ENCODE data around the gene URAD. TPM values are rescaled to one million over a fixed set of nuclear protein-coding genes. Genes with fewer than 3 reads are reported as not detected.
A peak's percentile ranks its signal among the peaks of the same experiment; 100 is the strongest.

Gene URAD
- total RNA-seq, 1 donor from 2014 or later = 0.26 TPM

DNA sequence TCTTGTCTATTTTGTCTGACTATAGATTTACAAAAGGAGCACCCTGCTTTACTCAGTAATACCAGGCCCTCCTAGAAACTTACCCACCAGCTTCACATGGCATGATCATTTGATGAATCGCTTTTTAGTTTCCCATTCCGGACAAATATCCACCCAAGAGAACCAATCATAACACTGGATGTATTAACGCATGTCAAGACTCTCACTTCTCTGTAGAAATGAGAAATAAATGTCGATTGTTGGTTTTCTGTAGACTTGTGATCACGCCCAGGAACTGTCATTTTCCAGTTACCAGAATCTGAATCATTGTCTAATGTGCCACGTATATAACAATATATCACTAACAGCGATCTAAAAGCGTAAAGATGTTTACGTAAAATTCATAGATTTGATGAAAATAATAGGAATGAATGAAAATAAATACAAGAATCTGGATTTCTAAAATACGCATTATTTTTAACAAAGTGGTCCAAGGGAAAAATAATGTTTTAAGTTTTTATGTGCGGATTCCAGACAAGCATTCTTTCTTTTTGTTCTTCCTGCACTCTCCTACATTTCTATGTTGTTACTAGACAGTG lies 33.4 kb downstream of the URAD start:
- DNase-seq (ENCODE audit: low read depth, low spot score) = no peak
- H3K4me3 Mint-ChIP-seq = peak overlapping the region; percentile 23
- peaks cover 95% of the 10 kb centered on the region for H3K27me3 Mint-ChIP-seq (ENCODE audit: low read depth)
- H3K4me1 Mint-ChIP-seq = peaks cover 2% of the 10 kb centered on the region
- no peaks in the 10 kb centered on the region for H3K36me3 Mint-ChIP-seq (ENCODE audit: low read depth)
- H3K9me3 Mint-ChIP-seq = peaks cover under 1% of the 10 kb centered on the region
- H3K27ac Mint-ChIP-seq (ENCODE audit: unreplicated experiment) = no peak overlapping the region
- TF ChIP-seq, protein P1, sequence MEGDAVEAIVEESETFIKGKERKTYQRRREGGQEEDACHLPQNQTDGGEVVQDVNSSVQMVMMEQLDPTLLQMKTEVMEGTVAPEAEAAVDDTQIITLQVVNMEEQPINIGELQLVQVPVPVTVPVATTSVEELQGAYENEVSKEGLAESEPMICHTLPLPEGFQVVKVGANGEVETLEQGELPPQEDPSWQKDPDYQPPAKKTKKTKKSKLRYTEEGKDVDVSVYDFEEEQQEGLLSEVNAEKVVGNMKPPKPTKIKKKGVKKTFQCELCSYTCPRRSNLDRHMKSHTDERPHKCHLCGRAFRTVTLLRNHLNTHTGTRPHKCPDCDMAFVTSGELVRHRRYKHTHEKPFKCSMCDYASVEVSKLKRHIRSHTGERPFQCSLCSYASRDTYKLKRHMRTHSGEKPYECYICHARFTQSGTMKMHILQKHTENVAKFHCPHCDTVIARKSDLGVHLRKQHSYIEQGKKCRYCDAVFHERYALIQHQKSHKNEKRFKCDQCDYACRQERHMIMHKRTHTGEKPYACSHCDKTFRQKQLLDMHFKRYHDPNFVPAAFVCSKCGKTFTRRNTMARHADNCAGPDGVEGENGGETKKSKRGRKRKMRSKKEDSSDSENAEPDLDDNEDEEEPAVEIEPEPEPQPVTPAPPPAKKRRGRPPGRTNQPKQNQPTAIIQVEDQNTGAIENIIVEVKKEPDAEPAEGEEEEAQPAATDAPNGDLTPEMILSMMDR (conservative IDR thresholded peaks at IDR 0.05) = no peak

DNA sequence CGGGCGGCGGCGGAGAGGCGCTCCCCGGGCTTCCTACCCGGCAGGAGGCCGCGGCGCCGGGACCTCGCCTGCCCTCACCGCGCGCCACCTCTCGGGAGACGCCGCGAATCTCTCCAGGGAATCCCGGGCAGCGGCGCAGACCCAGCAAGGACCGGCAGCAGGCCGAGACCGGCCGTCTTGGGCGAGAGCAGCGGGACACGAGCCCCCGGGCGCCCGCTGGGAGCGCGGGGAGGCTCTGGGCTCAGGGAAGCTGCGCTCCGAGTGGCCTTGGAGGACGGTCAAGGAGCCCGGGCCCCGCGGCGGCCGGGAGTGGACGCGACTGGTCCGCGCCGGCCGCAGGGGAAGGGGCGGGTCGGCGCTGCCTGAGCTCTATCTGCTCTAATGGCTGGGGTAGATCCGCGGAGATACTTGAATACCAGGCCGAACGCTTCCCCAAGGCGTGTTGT lies 34.1 kb downstream of the URAD start:
- peaks cover 95% of the 10 kb centered on the region for H3K27me3 Mint-ChIP-seq (ENCODE audit: low read depth)
- TF ChIP-seq, protein P1 (conservative IDR thresholded peaks at IDR 0.05) = no peak
- no peak overlapping the region for H3K4me3 Mint-ChIP-seq
- H3K36me3 Mint-ChIP-seq (ENCODE audit: low read depth) = no peaks in the 10 kb centered on the region
- no peak for DNase-seq (ENCODE audit: low read depth, low spot score)
- no peak overlapping the region for H3K27ac Mint-ChIP-seq (ENCODE audit: unreplicated experiment)
- H3K9me3 Mint-ChIP-seq = peaks cover 3% of the 10 kb centered on the region
- no peaks in the 10 kb centered on the region for H3K4me1 Mint-ChIP-seq

DNA sequence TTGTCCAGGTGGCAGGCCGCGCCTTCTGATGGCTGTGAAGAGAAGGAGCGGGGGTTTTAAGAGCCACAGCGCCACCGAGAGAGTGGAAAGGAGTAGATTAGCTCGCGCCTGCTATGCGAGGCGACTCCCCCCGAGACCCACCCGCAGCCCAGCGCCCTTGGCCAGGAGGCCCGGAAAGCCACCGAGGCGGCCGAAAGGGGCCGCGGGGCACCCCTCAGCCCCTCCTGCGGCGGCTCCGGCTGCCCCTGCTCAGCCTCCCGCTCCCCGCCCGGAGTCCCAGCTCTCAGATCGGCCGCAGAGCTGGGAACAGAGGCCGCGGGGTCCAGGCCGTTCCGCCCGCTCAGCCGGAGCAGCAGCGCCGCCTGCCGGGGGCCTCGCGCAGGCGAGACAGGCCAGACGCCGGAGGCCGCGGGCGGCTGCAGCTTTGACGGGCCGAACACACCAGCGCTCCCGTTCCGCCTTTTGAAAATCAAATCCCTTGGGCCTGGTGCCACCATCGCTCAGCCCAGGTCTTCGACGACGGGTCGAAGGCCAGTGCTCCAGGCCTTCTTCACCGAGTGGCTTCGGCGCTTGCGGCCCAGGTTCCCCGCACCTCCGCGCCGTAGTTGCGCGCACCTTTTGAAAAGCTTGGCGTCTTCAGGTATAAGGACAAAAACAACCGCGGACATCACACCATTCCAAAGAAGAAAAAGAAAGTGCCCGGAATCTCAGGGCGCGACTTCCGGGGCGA lies 34.7 kb downstream of the URAD start:
- H3K27me3 Mint-ChIP-seq (ENCODE audit: low read depth) = peaks cover 95% of the 10 kb centered on the region
- peak overlapping the region; percentile 81 for H3K4me3 Mint-ChIP-seq
- TF ChIP-seq, protein P1 (conservative IDR thresholded peaks at IDR 0.05) = peak; percentile 94
- H3K9me3 Mint-ChIP-seq = peaks cover 3% of the 10 kb centered on the region
- DNase-seq (ENCODE audit: low read depth, low spot score) = peak; percentile 86
- H3K36me3 Mint-ChIP-seq (ENCODE audit: low read depth) = no peaks in the 10 kb centered on the region
- H3K4me1 Mint-ChIP-seq = no peaks in the 10 kb centered on the region
- H3K27ac Mint-ChIP-seq (ENCODE audit: unreplicated experiment) = no peak overlapping the region

DNA sequence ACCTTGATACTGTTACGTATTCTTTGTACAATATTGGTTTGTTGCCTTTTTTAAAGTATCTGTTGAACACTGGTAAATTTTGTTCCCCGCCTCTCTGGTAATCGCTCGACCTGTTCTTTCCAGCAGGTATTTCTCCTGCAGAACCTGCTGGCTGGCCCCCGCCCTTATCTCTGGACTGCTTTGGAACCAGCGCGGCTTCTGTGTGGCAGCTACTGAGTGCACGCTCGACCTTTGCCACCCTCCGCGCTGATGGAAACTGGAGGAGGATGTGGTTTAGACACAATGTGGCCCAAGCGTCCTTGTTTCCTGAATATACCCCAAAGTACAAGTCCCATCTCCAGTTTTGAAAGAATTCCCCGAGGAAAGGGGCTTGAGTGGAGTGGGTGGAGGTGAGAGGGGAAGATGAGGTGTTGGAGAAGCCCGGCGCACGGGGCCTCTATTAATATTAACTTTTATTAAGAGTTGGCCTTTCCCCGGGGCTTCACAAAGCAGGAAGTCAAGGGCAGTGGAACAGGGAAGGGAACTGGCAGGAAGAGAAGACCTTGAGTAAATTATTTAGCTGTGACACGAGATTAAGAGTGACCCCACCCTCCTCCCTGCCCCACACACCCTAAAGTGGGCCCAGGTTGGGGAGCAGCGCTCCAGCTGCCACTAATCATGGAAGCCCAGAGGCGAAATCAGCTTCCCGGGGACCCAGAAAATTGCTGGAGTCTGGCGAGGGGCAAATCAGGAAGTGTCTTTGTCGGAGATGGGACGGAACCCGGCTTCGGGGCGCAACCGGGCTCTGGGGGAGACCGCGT lies 35.4 kb downstream of the URAD start:
- DNase-seq (ENCODE audit: low read depth, low spot score) = no peak
- peaks cover 94% of the 10 kb centered on the region for H3K27me3 Mint-ChIP-seq (ENCODE audit: low read depth)
- H3K4me1 Mint-ChIP-seq = no peaks in the 10 kb centered on the region
- no peaks in the 10 kb centered on the region for H3K36me3 Mint-ChIP-seq (ENCODE audit: low read depth)
- TF ChIP-seq, protein P1 (conservative IDR thresholded peaks at IDR 0.05) = no peak
- peaks cover 3% of the 10 kb centered on the region for H3K9me3 Mint-ChIP-seq
- H3K27ac Mint-ChIP-seq (ENCODE audit: unreplicated experiment) = no peak overlapping the region
- H3K4me3 Mint-ChIP-seq = peak overlapping the region; percentile 79

DNA sequence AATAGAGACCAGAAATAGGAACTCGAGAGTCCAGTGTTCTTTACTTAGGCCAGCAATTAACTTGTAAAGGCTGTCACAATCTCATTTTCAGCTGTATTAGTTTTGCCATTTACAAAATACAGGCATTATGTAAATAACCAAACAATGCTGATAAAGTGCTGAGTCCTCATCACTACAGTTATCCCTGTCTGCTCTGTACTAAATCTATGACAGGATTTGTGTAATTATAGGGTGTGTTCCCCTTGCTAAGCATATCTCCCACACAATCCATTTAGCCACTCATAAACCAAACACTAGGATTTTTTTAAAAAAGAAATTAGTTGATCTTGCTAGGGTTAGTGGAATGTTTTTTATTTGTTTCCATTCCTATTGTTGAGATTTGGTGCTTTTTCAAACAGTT lies 45.5 kb downstream of the URAD start:
- Mint-ChIP-seq H3K9me3 (no peaks in the 10 kb centered on the region), H3K4me1 (no peaks in the 10 kb centered on the region), H3K36me3 (ENCODE audit: low read depth) (no peaks in the 10 kb centered on the region), H3K27me3 (ENCODE audit: low read depth) (peaks cover 70% of the 10 kb centered on the region), H3K27ac (ENCODE audit: unreplicated experiment) (no peak overlapping the region), H3K4me3 (no peak overlapping the region)
- no peak for DNase-seq (ENCODE audit: low read depth, low spot score)
- TF ChIP-seq, protein P1 (conservative IDR thresholded peaks at IDR 0.05) = no peak

All from neural crest cell (in vitro differentiated cells).